Gastroesophageal sphincter (tissue), 3 donors: ENCODE measurements around the gene IARS2.

Source experiments
- POLR2A ChIP-seq, 2 donors: fragments of 450-650 bp; IDR thresholded peaks; one replicate each; pipeline ENCODE4 v1.6.1; 2017; ENCODE audit warnings: antibody characterized with exemption in 2 of 2, mild to moderate bottlenecking in 2 of 2, moderate library complexity in 1 of 2
- POLR2AphosphoS5 ChIP-seq: sonication (generic); formaldehyde crosslinking; IDR thresholded peaks from one replicate; pipeline ENCODE4 v1.6.1; 2017; ENCODE audit warnings: antibody characterized with exemption
- TF ChIP-seq, protein P1 (sequence below), 4 experiments: fragments of 200-600 bp in 2 of 4; fragments of 450-650 bp in 2 of 4; sonication (generic) in 1 of 4; IDR thresholded peaks; one replicate each; pipeline ENCODE4 v1.5.1; 2017 to 2019; ENCODE audit warnings: antibody characterized with exemption in 4 of 4, mild to moderate bottlenecking in 2 of 4, moderate library complexity in 2 of 4

DNA sequence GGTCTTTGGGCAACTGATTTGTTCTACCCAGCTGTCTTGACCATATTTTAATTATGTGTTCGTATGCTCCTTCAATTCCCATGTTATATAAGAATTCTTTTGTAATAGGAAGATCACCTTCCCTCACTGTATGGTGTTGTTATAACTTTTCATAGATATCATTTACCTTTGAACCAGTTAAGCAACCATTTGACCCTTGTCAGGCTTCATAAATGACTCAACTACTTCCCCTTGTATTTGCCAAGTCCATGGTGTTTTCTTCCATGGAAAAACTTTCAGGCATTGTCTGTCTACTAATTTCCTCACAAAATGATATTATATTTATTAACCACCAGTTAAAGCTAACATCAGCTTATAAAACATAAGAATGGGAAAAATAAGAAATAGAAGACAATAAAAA lies 9.5 kb upstream of the IARS2 start:
- TF ChIP-seq, protein P1, sequence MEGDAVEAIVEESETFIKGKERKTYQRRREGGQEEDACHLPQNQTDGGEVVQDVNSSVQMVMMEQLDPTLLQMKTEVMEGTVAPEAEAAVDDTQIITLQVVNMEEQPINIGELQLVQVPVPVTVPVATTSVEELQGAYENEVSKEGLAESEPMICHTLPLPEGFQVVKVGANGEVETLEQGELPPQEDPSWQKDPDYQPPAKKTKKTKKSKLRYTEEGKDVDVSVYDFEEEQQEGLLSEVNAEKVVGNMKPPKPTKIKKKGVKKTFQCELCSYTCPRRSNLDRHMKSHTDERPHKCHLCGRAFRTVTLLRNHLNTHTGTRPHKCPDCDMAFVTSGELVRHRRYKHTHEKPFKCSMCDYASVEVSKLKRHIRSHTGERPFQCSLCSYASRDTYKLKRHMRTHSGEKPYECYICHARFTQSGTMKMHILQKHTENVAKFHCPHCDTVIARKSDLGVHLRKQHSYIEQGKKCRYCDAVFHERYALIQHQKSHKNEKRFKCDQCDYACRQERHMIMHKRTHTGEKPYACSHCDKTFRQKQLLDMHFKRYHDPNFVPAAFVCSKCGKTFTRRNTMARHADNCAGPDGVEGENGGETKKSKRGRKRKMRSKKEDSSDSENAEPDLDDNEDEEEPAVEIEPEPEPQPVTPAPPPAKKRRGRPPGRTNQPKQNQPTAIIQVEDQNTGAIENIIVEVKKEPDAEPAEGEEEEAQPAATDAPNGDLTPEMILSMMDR (IDR thresholded peaks at IDR 0.05): no peak
- TF ChIP-seq POLR2A (IDR thresholded peaks at IDR 0.05) (no peak), POLR2AphosphoS5 (no peak)
